WERI-Rb-1 (cell line): Measurements from ENCODE around the gene TLCD5.

Experiments used
- DNase-seq: peaks from one replicate; pipeline ENCODE4 v3.0.0-alpha.2; 2020
- H3K27ac ChIP-seq: fragments of 250-450 bp; sonication (Bioruptor Pico); 2 replicates; pipeline ENCODE4 v1.5.1; 2020; ENCODE audit warnings: mild to moderate bottlenecking, moderate library complexity
- H3K27me3 ChIP-seq: fragments of 250-450 bp; sonication (Bioruptor Pico); 2 replicates; pipeline ENCODE4 v1.5.1; 2021; ENCODE audit warnings: mild to moderate bottlenecking, low read depth, moderate library complexity; ENCODE audit not compliant: insufficient read depth, severe bottlenecking
- H3K36me3 ChIP-seq: fragments of 250-450 bp; sonication (Bioruptor Pico); 2 replicates; pipeline ENCODE4 v1.5.1; 2020; ENCODE audit warnings: mild to moderate bottlenecking, moderate library complexity
- H3K4me3 ChIP-seq: 2 replicates; pipeline ENCODE4 v1.5.1; 2011; ENCODE audit warnings: low read depth, mild to moderate bottlenecking, control low read depth, low read length
- H3K9me3 ChIP-seq: fragments of 250-450 bp; sonication (Bioruptor Pico); 2 replicates; pipeline ENCODE4 v1.5.1; 2021; ENCODE audit warnings: mild to moderate bottlenecking, moderate library complexity; ENCODE audit not compliant: severe bottlenecking
- TF ChIP-seq, protein P1 (sequence below): IDR thresholded peaks from 2 replicates; pipeline ENCODE4 v1.5.1; 2011; ENCODE audit warnings: low read depth, mild to moderate bottlenecking, control low read depth, inconsistent platforms, low read length

TLCD5 gene

DNA sequence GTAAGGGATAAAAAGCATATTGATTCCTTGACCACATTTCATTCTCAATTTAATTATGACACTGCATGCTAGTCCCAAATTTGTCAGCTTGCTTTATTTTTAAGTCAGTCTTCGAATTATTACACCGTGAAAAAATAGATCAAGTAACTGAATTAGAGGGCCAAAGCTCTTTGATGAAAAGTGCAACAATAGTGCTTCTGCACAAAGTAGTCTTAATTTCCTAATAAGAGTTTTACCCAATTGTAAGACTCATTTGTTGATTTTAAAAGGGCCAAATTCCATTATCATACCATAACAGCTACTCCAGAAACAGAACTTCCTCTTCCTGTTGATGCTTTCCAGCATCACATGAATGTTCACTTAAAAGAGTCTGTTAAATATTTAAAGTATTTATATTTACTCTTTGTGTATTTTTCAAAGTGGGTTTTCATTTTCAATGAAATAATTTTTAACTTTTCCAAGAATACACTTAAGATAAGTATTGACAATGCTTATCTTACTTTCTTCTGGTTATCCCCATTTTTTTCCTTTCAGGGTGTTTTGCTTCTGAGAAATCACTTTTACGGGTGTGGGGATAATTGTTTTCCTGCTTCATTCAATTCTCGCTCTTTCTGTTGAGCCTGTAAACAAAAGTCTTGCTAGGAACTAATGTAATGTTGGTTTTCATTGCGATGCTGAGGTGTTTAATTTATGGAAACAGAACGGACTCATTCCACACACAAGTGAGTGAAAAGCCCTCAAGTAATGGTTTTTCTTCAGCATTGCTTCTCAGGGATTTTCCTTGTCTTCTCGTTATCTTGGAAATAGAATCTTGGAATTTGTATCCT is 13.2 kb downstream of the TLCD5 start:
- TF ChIP-seq, protein P1, sequence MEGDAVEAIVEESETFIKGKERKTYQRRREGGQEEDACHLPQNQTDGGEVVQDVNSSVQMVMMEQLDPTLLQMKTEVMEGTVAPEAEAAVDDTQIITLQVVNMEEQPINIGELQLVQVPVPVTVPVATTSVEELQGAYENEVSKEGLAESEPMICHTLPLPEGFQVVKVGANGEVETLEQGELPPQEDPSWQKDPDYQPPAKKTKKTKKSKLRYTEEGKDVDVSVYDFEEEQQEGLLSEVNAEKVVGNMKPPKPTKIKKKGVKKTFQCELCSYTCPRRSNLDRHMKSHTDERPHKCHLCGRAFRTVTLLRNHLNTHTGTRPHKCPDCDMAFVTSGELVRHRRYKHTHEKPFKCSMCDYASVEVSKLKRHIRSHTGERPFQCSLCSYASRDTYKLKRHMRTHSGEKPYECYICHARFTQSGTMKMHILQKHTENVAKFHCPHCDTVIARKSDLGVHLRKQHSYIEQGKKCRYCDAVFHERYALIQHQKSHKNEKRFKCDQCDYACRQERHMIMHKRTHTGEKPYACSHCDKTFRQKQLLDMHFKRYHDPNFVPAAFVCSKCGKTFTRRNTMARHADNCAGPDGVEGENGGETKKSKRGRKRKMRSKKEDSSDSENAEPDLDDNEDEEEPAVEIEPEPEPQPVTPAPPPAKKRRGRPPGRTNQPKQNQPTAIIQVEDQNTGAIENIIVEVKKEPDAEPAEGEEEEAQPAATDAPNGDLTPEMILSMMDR = no peak
- H3K4me3 ChIP-seq = peak overlapping the region; percentile 98
- no peak for DNase-seq
- no peaks in the 10 kb centered on the region for H3K9me3 ChIP-seq
- peaks cover 3% of the 10 kb centered on the region; the same call in 1 of the 2 replicates for H3K36me3 ChIP-seq
- no peaks in the 10 kb centered on the region for H3K27me3 ChIP-seq
- H3K27ac ChIP-seq = no peak overlapping the region

DNA sequence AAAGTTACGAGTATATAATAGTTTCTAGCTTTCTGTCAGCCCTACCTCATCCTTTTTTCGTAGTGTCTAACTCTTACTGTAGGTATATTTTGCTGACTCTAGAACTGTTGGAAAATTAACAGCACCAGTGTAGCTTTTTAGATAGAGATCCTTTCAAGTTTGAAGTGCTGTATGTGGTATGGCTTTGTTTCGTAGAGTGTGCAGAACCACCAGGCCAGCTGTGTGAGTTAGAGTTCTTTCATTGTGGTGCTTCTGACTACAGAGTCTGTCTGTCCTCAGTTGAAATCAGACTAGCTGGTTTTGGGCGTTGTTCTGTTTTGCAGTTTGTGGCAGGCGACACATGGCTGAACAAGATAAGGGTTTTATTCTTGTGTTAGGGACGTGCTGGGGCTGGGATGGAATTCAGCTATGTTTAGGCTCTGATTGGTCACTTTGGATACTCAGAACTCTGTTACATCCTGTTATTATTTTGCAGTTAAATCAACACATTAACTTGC is 14.3 kb downstream of the TLCD5 start:
- Histone ChIP-seq H3K36me3 (peaks cover 3% of the 10 kb centered on the region; the same call in 1 of the 2 replicates), H3K27me3 (no peaks in the 10 kb centered on the region), H3K4me3 (no peak overlapping the region), H3K27ac (no peak overlapping the region), H3K9me3 (no peaks in the 10 kb centered on the region)
- DNase-seq = no peak
- TF ChIP-seq, protein P1 = no peak

DNA sequence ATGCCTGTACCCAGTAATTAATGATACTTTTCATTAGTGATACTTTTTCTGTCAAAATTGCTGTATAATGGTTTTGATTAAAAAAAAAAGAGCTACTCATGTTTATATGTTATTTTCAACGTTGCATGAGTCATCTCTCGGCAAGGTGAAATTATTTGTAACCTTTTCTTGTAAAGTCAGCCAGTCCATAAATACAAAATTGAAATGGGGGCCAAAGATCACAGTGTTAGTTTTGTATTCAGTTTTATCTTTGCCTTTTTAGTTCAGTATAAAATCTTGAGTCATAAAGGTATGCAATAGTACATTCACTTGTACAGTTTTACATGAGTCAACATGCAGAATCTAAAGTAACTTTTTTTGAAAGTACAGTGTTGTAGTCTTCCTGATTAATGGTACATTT is 15.4 kb downstream of the TLCD5 start:
- no peak for DNase-seq
- Histone ChIP-seq H3K4me3 (no peak overlapping the region), H3K36me3 (peaks cover 3% of the 10 kb centered on the region; the same call in 1 of the 2 replicates), H3K27me3 (no peaks in the 10 kb centered on the region), H3K9me3 (no peaks in the 10 kb centered on the region), H3K27ac (no peak overlapping the region)
- TF ChIP-seq, protein P1 = no peak

DNA sequence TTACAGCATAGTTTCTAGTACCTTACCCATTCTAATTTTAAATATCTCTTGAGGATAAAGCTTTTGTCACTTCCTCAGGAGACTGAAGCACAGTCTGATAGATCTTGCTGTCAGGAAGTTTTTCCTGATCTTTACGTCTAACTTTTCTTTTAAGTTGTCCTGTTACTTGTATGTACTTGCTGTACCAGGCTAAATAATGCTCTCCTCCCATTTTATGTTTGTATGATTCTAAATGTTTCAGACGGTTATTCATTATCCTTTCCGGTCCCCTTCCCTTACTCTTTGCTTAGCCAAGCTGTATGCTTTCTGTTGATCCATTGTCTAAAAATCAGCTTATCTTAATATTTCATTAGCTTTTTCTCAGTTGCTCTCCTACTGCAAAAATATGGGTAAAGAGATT is 17.1 kb downstream of the TLCD5 start:
- no peaks in the 10 kb centered on the region for H3K9me3 ChIP-seq
- DNase-seq = no peak
- no peak overlapping the region for H3K27ac ChIP-seq
- TF ChIP-seq, protein P1 = no peak
- no peak overlapping the region for H3K4me3 ChIP-seq
- H3K27me3 ChIP-seq = no peaks in the 10 kb centered on the region
- no peaks in the 10 kb centered on the region for H3K36me3 ChIP-seq

DNA sequence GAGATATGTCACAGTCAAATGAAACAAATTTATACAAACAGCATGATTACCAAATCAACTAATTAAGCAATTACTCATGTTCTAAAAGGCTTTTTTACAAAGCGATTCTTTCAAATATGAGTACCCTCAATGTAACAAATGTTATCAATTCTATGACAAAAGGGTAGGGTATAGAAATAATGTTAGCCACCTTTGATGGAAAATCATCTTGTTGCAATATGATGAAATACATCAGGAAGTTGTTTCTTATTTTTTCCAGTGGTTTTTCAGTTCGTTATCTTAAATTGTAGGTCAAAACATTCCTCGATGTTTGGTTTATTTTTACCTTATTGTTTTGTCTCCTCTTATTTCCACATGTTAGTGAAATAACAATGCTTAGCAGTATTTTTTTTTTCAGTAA is 17.6 kb downstream of the TLCD5 start:
- TF ChIP-seq, protein P1 = no peak
- no peak overlapping the region for H3K4me3 ChIP-seq
- H3K9me3 ChIP-seq = no peaks in the 10 kb centered on the region
- no peaks in the 10 kb centered on the region for H3K36me3 ChIP-seq
- H3K27me3 ChIP-seq = no peaks in the 10 kb centered on the region
- H3K27ac ChIP-seq = no peak overlapping the region
- DNase-seq = no peak
